HepG2 (cell line): ENCODE data around the gene B3GALT6. TPM values are rescaled to one million over a fixed set of nuclear protein-coding genes. Genes with fewer than 3 reads are reported as not detected.

Source experiments
- CHCHD3 ChIP-seq: sonication (generic); formaldehyde crosslinking; IDR thresholded peaks from 2 replicates; pipeline ENCODE4 v1.8.0; 2022; ENCODE audit warnings: mild to moderate bottlenecking, missing genetic modification reagents, moderate library complexity
- DBP ChIP-seq: sonication (generic); formaldehyde crosslinking; IDR thresholded peaks from 2 replicates; pipeline ENCODE4 v1.4.0; 2020; ENCODE audit warnings: missing genetic modification reagents; ENCODE audit errors: not compliant biosample characterization
- DMAP1 ChIP-seq: IDR thresholded peaks from 2 replicates; pipeline ENCODE4 v1.6.1; 2016
- HDAC1 ChIP-seq: sonication (generic); formaldehyde crosslinking; IDR thresholded peaks from 2 replicates; pipeline ENCODE4 v1.5.1; 2020; ENCODE audit warnings: mild to moderate bottlenecking, missing genetic modification reagents
- KAT7 ChIP-seq: IDR thresholded peaks from 2 replicates; pipeline ENCODE4 v1.6.1; 2018; ENCODE audit warnings: borderline replicate concordance, missing compliant biosample characterization
- KDM2A ChIP-seq: sonication (generic); formaldehyde crosslinking; IDR thresholded peaks from 2 replicates; pipeline ENCODE4 v1.4.0; 2020; ENCODE audit warnings: low read depth, missing genetic modification reagents, borderline replicate concordance
- KDM4B ChIP-seq: sonication (generic); formaldehyde crosslinking; IDR thresholded peaks from 2 replicates; pipeline ENCODE4 v1.4.0; 2020; ENCODE audit warnings: missing genetic modification reagents
- KDM5B ChIP-seq: sonication (generic); formaldehyde crosslinking; IDR thresholded peaks from 2 replicates; pipeline ENCODE4 v1.4.0; 2020; ENCODE audit warnings: missing genetic modification reagents, mild to moderate bottlenecking, borderline replicate concordance
- POGK ChIP-seq: sonication (generic); formaldehyde crosslinking; conservative IDR thresholded peaks from 2 replicates; pipeline ENCODE4 v1.8.0; 2022; ENCODE audit warnings: mild to moderate bottlenecking, moderate library complexity, missing genetic modification reagents
- REXO4 ChIP-seq: sonication (generic); formaldehyde crosslinking; IDR thresholded peaks from 2 replicates; pipeline ENCODE4 v1.8.0; 2022; ENCODE audit warnings: missing genetic modification reagents, mild to moderate bottlenecking, borderline replicate concordance
- SMAD1 ChIP-seq: sonication (generic); formaldehyde crosslinking; IDR thresholded peaks from 2 replicates; pipeline ENCODE4 v1.4.0; 2020; ENCODE audit warnings: missing genetic modification reagents, low read depth, mild to moderate bottlenecking, borderline replicate concordance
- SP4 ChIP-seq: sonication (generic); formaldehyde crosslinking; IDR thresholded peaks from 2 replicates; pipeline ENCODE4 v1.8.1; 2023; ENCODE audit warnings: mild to moderate bottlenecking, missing genetic modification reagents
- TP53 ChIP-seq: sonication (generic); formaldehyde crosslinking; conservative IDR thresholded peaks from 2 replicates; pipeline ENCODE4 v1.4.0; 2020; ENCODE audit warnings: missing genetic modification reagents
- XBP1 ChIP-seq: sonication (generic); formaldehyde crosslinking; IDR thresholded peaks from 2 replicates; pipeline ENCODE4 v1.5.0; 2020; ENCODE audit warnings: missing genetic modification reagents
- ZFX ChIP-seq: sonication (generic); formaldehyde crosslinking; IDR thresholded peaks from 2 replicates; pipeline ENCODE4 v1.4.0; 2020; ENCODE audit warnings: mild to moderate bottlenecking, low read depth, missing genetic modification reagents, moderate library complexity
- ZNF251 ChIP-seq: sonication (generic); formaldehyde crosslinking; IDR thresholded peaks from 2 replicates; pipeline ENCODE4 v1.9.0; 2021; ENCODE audit warnings: mild to moderate bottlenecking, missing genetic modification reagents
- ZNF709 ChIP-seq: sonication (generic); formaldehyde crosslinking; IDR thresholded peaks from 2 replicates; pipeline ENCODE4 v1.5.0; 2020; ENCODE audit warnings: mild to moderate bottlenecking, missing genetic modification reagents
- ZNF724P ChIP-seq: sonication (generic); formaldehyde crosslinking; IDR thresholded peaks from 2 replicates; pipeline ENCODE4 v1.8.0; 2022; ENCODE audit warnings: missing genetic modification reagents, borderline replicate concordance
- ZNF878 ChIP-seq: sonication (generic); formaldehyde crosslinking; IDR thresholded peaks from 2 replicates; pipeline ENCODE4 v1.8.1; 2023; ENCODE audit warnings: mild to moderate bottlenecking, missing genetic modification reagents, moderate library complexity
- polyA plus RNA-seq, 8 experiments: library from polyadenylated mRNA; depleted of rRNA in 3 of 8; stranded (reverse) in 7 of 8; unstranded in 1 of 8; fragments of >200 nt; fragmentation: Illumina TruSeq in 4 of 8; extraction: Trizol in 4 of 8; gene quantifications; 2 replicates each; pipeline versions ENCODE4 v1.2.1 to v1.2.3, GENCODE V29; 2011 to 2016; ENCODE audit warnings: low read depth in 4 of 8, missing spikeins in 1 of 8, mixed read lengths in 1 of 8; ENCODE audit not compliant: insufficient read depth in 1 of 8
- total RNA-seq, 5 experiments: library from RNA; depleted of rRNA; stranded (reverse); fragments of >200 nt; fragmentation: Illumina TruSeq; extraction: Trizol; gene quantifications; 2 replicates each; pipeline ENCODE4 v1.2.3, GENCODE V29; 2016; ENCODE audit warnings: low read depth in 1 of 5
- TF ChIP-seq, protein P1 (sequence below): sonication (generic); formaldehyde crosslinking; IDR thresholded peaks from 2 replicates; pipeline ENCODE4 v1.4.0; 2020; ENCODE audit warnings: missing genetic modification reagents, borderline replicate concordance
- TF ChIP-seq, protein P2 (sequence below): IDR thresholded peaks from 2 replicates; pipeline ENCODE4 v1.6.1; 2016; ENCODE audit warnings: control low read depth

The B3GALT6 gene
- total and polyA plus RNA-seq, 2 of the 13 experiments (the other 11 are each of a cell fraction or from before 2014, with no cell fraction given), result 3.9 to 14.2 TPM

DNA sequence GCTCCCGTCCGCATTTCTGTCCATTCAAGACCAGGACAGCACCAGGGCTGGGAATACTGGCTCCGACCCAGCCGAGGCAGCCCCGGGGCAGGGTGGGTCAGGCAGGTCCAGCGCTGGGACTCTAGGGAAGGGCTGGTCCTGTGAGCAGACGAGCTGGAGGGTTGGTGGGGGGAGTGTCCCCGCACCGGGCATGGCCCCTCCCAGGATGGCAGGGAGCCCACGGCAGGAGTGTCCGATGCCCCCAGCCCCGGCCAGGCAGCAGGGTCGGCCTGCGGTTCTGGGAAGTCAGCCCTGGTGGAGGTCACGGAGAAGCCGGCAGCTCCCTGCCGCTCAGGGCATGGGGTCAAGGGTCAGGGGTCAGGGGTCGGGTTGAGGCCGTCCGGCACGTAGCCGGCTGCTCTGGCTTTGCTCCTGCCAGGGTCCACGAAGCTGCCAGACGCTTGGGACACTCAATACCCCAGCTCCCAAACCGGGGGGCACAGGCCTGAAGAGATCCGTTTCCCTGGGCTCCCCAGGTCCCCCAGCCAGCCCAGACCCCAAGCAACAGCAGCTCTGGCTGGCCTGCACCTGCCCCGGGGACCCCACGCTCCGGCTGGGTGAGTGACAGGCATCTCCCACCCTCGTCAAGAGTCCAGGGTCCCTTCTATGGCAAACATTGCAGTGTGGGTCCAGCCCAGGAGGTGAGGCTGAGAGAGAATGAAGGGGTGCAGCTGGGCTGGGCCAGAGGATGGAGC is 7.7 kb downstream of the B3GALT6 start (continued):
- TF ChIP-seq KDM2A (CRISPR knock-in tag) (peak; percentile 52), KAT7 (no peak), REXO4 (CRISPR knock-in tag) (no peak), DBP (peak; percentile 75), KDM4B (no peak), CHCHD3 (CRISPR knock-in tag) (peak; percentile 48; the same call in 1 of the 2 replicates), DMAP1 (CRISPR knock-in tag) (0 out of 2 replicates have a peak, but pooled peaks have one; percentile 20), ZFX (CRISPR knock-in tag) (peak; percentile 81), KDM5B (CRISPR knock-in tag) (peak; percentile 46; the same call in 1 of the 2 replicates), XBP1 (CRISPR knock-in tag) (no peak), ZNF251 (CRISPR knock-in tag) (no peak), ZNF709 (CRISPR knock-in tag) (peak; percentile 64; the same call in 1 of the 2 replicates), ZNF724P (CRISPR knock-in tag) (0 out of 2 replicates have a peak, but pooled peaks have one; percentile 67), POGK (CRISPR knock-in tag) (no peak; the same call in 1 of the 2 replicates), SMAD1 (CRISPR knock-in tag) (peak; percentile 71; the same call in 1 of the 2 replicates), TP53 (CRISPR knock-in tag) (0 out of 2 replicates have a peak, but pooled peaks have one; percentile 49), HDAC1 (CRISPR knock-in tag) (peak; percentile 86), SP4 (CRISPR knock-in tag) (peak; percentile 25; the same call in 1 of the 2 replicates), ZNF878 (CRISPR knock-in tag) (0 out of 2 replicates have a peak, but pooled peaks have one; percentile 62)
- TF ChIP-seq, protein P1, sequence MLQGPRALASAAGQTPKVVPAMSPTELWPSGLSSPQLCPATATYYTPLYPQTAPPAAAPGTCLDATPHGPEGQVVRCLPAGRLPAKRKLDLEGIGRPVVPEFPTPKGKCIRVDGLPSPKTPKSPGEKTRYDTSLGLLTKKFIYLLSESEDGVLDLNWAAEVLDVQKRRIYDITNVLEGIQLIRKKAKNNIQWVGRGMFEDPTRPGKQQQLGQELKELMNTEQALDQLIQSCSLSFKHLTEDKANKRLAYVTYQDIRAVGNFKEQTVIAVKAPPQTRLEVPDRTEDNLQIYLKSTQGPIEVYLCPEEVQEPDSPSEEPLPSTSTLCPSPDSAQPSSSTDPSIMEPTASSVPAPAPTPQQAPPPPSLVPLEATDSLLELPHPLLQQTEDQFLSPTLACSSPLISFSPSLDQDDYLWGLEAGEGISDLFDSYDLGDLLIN (CRISPR knock-in tag), result 0 out of 2 replicates have a peak, but pooled peaks have one; percentile 43
- TF ChIP-seq, protein P2, sequence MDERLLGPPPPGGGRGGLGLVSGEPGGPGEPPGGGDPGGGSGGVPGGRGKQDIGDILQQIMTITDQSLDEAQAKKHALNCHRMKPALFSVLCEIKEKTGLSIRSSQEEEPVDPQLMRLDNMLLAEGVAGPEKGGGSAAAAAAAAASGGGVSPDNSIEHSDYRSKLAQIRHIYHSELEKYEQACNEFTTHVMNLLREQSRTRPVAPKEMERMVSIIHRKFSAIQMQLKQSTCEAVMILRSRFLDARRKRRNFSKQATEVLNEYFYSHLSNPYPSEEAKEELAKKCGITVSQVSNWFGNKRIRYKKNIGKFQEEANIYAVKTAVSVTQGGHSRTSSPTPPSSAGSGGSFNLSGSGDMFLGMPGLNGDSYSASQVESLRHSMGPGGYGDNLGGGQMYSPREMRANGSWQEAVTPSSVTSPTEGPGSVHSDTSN (CRISPR knock-in tag), result peak; percentile 78
